Glutamatergic neuron (in vitro differentiated cells): ENCODE data around the gene RPL7A. TPM values are rescaled to one million over a fixed set of nuclear protein-coding genes. Genes with fewer than 3 reads are reported as not detected.

Source experiments
- DNase-seq: peaks from one replicate; pipeline ENCODE4 v3.0.0; 2022
- H3K27ac Mint-ChIP-seq: one replicate; pipeline ENCODE4 v1.8.0; 2020; ENCODE audit warnings: mild to moderate bottlenecking, mixed read lengths, inconsistent platforms; ENCODE audit not compliant: unreplicated experiment
- H3K27me3 Mint-ChIP-seq: one replicate; pipeline ENCODE4 v1.8.0; 2020; ENCODE audit warnings: mild to moderate bottlenecking, moderate library complexity, mixed read lengths, inconsistent platforms; ENCODE audit not compliant: unreplicated experiment
- H3K36me3 Mint-ChIP-seq: one replicate; pipeline ENCODE4 v1.8.0; 2020; ENCODE audit warnings: mild to moderate bottlenecking, mixed read lengths, inconsistent platforms; ENCODE audit not compliant: unreplicated experiment
- H3K4me1 Mint-ChIP-seq: one replicate; pipeline ENCODE4 v1.8.0; 2020; ENCODE audit warnings: mild to moderate bottlenecking, low read depth, mixed read lengths, inconsistent platforms; ENCODE audit not compliant: unreplicated experiment
- H3K4me3 Mint-ChIP-seq: one replicate; pipeline ENCODE4 v1.8.0; 2020; ENCODE audit warnings: mild to moderate bottlenecking, mixed read lengths, inconsistent platforms; ENCODE audit not compliant: unreplicated experiment
- H3K9me3 Mint-ChIP-seq: one replicate; pipeline ENCODE4 v1.8.0; 2020; ENCODE audit warnings: mild to moderate bottlenecking, moderate library complexity, mixed read lengths, inconsistent platforms; ENCODE audit not compliant: unreplicated experiment
- total RNA-seq: library from RNA; stranded (reverse); fragmentation: NEBNext Ultra II Directional; extraction: Animal tissue kit (Norgen Biotek cat#: 25700); gene quantifications from one replicate; pipeline ENCODE4 v1.2.1, GENCODE V29; 2021; ENCODE audit not compliant: unreplicated experiment
- TF ChIP-seq, protein P1 (sequence below): fragments of 200-600 bp; sonication (generic); IDR thresholded peaks from one replicate; pipeline ENCODE4 v1.5.0; 2021; ENCODE audit not compliant: partially characterized antibody, unreplicated experiment

RPL7A gene
- total RNA-seq, 1 donor from 2014 or later = 1,442 TPM

DNA sequence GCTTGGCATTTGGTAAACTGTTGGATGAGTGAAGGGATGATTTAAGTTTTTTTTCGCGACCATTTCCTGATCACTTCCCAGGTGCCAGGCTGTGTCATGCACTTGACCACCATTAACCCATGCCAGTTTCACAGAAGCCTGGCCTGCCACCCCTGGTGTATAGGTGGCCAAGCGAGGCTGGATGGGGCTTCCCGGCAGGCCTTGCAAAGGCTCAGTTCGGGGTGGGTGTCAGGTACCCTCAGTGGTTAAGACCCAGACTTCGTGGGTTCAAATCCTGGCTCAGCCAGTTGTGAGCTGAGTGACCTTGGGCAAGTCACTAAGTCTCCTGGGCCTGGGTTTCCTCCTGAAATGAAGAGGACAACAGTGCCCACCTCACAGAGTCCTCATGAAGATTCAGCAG lies 2.4 kb upstream of the RPL7A start:
- Mint-ChIP-seq H3K9me3 (peaks cover 16% of the 10 kb centered on the region), H3K36me3 (peaks cover 13% of the 10 kb centered on the region), H3K27me3 (peaks cover 12% of the 10 kb centered on the region), H3K27ac (no peak overlapping the region), H3K4me1 (peaks cover 18% of the 10 kb centered on the region), H3K4me3 (no peak overlapping the region)
- no peak for DNase-seq
- TF ChIP-seq, protein P1, sequence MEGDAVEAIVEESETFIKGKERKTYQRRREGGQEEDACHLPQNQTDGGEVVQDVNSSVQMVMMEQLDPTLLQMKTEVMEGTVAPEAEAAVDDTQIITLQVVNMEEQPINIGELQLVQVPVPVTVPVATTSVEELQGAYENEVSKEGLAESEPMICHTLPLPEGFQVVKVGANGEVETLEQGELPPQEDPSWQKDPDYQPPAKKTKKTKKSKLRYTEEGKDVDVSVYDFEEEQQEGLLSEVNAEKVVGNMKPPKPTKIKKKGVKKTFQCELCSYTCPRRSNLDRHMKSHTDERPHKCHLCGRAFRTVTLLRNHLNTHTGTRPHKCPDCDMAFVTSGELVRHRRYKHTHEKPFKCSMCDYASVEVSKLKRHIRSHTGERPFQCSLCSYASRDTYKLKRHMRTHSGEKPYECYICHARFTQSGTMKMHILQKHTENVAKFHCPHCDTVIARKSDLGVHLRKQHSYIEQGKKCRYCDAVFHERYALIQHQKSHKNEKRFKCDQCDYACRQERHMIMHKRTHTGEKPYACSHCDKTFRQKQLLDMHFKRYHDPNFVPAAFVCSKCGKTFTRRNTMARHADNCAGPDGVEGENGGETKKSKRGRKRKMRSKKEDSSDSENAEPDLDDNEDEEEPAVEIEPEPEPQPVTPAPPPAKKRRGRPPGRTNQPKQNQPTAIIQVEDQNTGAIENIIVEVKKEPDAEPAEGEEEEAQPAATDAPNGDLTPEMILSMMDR = no peak

DNA sequence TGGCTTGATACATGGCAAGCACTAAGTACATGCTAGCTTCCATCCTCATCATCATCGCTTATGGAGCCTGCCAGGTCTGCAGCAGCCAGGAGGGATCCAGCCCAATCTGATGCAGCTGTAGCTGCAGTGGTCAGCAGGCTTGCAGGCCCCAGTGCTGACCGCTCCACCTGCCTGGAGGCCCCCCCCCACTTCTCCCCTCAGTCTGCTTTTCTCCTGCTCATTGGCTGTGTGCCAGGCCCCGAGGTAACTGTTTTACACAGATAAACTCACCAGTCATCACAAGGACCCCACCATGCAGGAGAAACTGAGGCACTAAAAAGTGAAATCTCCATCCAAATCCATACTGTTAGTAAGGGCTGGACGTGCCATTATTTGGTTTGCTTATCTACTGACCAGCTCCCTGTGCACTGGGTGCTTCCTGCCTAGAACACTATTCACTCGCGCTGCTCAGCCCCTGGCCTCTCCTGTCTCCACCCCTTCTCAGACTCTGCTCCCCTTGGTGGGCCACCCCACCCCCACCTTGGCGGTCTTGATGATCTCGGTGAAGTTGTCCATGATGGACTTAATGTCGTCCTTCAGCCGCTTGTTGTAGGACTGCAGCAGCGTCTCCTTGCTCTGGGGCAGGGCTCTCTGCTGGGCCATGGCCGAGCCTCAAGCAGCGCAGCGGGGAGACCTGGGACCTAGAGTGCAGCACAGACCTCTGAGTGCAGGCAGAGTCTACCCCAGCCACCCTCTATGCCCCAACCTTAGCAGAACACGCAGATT lies 1.8 kb upstream of the RPL7A start:
- H3K9me3 Mint-ChIP-seq = peaks cover 16% of the 10 kb centered on the region
- H3K36me3 Mint-ChIP-seq = peaks cover 13% of the 10 kb centered on the region
- TF ChIP-seq, protein P1 = no peak
- H3K4me3 Mint-ChIP-seq = peak overlapping the region; percentile 95
- H3K27me3 Mint-ChIP-seq = peaks cover 12% of the 10 kb centered on the region
- peaks cover 18% of the 10 kb centered on the region for H3K4me1 Mint-ChIP-seq
- no peak overlapping the region for H3K27ac Mint-ChIP-seq
- DNase-seq = no peak

DNA sequence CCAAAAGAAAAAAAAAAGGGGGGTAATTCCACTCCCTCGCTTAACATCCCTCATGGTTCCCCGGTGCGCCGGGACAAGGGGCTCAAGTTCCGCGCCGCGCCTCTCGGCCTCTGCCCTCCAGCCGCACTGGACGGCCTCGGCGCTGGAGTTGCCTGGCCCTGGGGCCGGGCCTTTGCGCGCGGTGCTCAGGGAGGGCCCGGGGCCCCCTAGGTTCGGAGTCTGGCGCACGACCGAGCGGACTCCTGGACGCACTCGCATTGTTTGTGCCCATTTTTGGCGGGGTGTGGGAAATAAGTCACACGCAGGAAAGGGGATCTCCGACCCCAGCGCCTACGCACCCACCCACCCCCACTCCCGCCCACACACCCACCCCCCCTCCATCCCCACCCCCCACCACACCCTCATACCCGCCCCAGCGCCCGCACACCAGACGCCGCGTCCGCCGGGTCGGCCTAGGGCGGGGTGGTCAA lies 468 bp upstream of the RPL7A start:
- peak; percentile 45 for DNase-seq
- H3K27me3 Mint-ChIP-seq = peaks cover 12% of the 10 kb centered on the region
- peak overlapping the region; percentile 97 for H3K4me3 Mint-ChIP-seq
- TF ChIP-seq, protein P1 = no peak
- peaks cover 17% of the 10 kb centered on the region for H3K36me3 Mint-ChIP-seq
- H3K9me3 Mint-ChIP-seq = peaks cover 16% of the 10 kb centered on the region
- peak overlapping the region; percentile 99 for H3K27ac Mint-ChIP-seq
- peaks cover 17% of the 10 kb centered on the region for H3K4me1 Mint-ChIP-seq

DNA sequence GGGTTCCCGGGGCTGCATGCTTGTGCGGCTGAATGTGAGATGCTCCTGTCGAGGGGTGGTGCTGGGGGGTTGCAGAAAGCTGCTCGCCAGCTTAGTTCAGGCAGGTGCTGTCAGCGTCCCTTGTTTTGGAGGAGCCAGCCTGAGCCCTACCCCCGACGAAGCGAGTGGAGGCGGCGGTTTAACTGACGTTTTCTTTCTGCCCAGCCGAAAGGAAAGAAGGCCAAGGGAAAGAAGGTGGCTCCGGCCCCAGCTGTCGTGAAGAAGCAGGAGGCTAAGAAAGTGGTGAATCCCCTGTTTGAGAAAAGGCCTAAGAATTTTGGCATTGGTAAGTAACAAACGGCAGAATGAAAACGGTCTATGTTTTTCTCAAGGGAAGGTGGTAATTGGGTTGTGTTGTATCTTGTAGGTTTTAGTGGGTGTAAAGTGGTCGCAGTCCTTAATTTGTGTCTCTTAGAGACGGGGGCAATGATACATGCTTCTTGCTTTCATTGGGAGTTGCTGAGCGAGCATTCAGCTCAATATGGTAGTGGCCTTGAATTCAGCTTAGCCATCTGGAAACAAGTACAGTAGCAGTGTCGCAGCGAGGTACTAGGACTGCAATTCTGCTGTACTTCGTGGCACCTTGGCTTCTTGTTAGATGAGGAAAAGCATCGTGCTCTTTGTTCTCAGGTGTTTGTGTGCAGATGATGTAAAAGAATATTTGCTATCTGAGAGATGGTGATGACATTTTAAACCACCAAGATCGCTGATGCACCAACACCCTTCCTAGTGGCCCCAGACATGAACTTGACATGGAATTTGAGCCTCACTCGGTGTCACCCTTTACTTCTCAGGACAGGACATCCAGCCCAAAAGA lies 928 bp downstream of the RPL7A start:
- Mint-ChIP-seq H3K9me3 (peaks cover 16% of the 10 kb centered on the region), H3K4me3 (peak overlapping the region; percentile 97), H3K36me3 (peaks cover 17% of the 10 kb centered on the region), H3K4me1 (peaks cover 20% of the 10 kb centered on the region), H3K27ac (peak overlapping the region; percentile 99), H3K27me3 (peaks cover 10% of the 10 kb centered on the region)
- TF ChIP-seq, protein P1 = no peak
- DNase-seq = no peak
